SH-SY5Y (cell line): ENCODE results near the gene SHROOM4.

Experiments
- GATA2 ChIP-seq: IDR thresholded peaks from 2 replicates; pipeline ENCODE4 v1.6.1; 2011; ENCODE audit warnings: mild to moderate bottlenecking, low read depth, low read length
- GATA3 ChIP-seq: IDR thresholded peaks from 2 replicates; pipeline ENCODE4 v1.6.1; 2011; ENCODE audit warnings: low read depth, mild to moderate bottlenecking, low read length, moderate library complexity

The SHROOM4 gene

DNA sequence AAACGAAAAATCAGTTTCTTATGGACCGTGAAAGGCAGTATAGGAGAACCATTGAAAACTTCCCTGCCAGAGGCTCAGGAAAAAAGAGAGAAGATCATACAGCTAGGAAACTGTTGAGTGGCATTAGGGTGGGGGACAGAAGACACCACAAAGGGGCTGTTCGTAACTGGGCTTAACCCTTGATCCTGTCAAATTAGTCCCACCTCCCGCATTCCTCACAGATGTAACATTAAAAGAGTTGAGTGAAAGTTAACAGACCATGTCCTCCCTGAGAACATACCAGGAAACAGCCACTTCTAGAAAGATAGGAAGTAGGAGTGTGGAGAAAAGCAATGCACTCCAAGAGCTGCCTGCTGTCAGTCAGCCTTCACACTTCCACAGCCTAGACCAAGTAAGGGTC lies 8.7 kb downstream of the SHROOM4 start:
- TF ChIP-seq GATA3 (no peak), GATA2 (no peak)

DNA sequence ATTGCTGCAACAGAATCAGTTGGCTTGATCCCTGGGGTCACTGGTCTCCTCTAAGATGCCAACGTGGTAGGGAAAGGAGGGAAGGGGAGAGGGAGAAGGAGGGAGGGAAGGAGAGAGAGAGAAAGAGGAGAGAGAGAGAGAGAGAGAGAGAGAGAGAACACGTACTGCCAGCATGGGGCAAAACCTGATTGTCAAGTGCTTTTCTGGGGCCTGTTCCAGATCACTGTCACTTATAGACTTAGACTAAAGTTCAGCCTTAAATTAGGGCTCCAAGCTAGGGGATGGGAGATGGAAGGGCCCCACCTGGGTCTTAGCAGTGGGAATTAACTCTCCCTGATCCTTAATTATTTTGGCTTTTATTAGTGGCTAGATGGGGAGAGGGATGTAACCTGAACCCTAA lies 12.9 kb downstream of the SHROOM4 start:
- TF ChIP-seq GATA3 (no peak), GATA2 (no peak)

DNA sequence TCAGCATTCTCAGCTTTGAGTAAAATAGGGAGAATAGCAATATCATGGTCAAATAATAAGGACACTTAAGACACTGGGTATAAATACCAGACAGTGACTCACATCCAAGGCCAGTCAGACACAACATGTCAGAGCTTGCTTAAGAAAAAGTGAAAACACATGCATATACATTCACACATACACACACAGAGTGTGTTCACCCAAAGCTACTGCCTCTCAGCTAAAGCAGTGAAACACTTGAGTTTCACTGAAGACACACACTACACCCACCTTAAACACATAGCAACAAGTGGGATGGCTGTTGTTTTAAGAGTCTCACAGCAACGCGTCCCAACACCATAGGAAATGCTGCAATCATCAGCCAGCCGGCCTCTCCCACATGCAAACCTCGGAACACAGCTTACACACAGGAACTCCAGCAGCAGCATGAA lies 14.4 kb downstream of the SHROOM4 start:
- TF ChIP-seq GATA3 = no peak
- TF ChIP-seq GATA2 = no peak

DNA sequence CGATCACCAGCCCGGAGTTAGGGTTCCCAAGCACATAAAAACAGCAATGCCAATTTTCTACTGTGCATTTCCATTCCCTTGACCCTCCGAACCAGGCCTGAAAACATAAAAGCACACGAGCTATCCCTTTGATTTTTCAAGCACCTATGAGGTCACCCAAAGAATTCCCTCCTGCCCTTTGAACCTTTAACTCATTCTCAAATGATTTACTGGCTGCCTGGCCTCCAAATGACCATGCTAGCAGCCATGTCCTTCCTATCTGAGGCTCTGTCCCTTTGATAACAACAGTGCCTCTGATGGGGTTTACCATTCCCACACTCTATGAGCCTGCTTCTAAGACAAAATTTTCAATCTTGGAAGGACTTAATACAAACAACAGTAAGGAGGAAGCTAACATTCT lies 15.2 kb downstream of the SHROOM4 start:
- TF ChIP-seq GATA3 = no peak
- TF ChIP-seq GATA2 = no peak

DNA sequence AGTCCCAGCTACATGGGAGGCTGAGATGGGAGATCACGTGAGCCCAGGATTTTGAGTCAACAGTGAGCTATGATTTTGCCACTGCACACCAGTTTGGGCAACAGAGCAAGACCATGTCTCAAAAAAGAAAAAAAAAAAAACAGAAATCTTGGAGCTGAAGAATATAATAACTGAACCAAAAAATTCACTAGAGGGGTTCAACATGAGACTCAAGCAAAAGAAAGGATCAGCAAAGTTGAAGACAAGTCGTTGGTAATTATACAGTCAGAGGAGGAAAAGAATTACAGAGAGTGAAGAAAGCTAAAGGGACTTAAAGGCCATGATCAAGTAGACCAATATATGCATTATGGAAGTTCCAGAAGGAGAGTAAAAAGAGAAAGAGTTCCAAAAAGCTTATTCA lies 26.9 kb downstream of the SHROOM4 start:
- no peak for TF ChIP-seq GATA3
- TF ChIP-seq GATA2 = no peak

DNA sequence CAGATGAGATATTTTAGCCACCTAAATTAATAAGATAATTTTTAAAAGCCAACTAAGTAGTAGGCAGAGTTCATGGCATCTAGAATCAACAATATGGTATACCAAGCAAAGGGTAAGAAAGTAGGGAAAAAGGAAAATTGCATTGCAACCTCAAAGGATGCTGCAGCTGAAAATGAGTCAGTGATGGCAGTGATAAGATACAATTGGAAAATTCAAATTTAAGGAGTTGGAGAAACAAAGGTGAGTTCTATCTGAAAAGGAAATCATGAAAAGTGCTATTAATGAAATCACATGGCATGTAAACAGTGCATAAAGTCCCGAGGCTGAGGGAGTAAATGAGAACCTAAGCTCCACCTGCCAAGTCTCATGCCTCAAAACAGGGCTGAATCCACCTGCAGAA lies 33.9 kb downstream of the SHROOM4 start:
- TF ChIP-seq GATA2 (no peak), GATA3 (no peak)

DNA sequence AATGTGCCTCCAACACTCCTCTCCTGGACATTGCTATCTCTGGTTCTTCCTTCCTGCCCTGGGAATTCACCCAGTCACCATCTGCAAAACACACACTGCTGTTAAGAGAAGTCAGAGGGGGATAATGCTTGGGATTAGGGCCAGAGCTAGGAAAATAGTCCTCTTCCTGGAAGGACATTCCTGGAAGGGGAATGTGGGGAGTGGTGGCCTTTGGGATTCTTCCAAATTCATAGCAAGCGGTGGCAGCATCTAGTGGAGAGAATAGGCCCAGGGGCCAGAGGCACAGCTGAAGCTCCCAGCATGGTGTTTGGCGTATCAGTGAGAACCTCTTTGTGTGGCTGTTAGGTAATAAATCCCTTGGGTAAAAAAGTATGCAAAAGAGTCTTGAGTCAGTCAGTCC lies 34.3 kb downstream of the SHROOM4 start:
- TF ChIP-seq GATA3 = no peak
- no peak for TF ChIP-seq GATA2

DNA sequence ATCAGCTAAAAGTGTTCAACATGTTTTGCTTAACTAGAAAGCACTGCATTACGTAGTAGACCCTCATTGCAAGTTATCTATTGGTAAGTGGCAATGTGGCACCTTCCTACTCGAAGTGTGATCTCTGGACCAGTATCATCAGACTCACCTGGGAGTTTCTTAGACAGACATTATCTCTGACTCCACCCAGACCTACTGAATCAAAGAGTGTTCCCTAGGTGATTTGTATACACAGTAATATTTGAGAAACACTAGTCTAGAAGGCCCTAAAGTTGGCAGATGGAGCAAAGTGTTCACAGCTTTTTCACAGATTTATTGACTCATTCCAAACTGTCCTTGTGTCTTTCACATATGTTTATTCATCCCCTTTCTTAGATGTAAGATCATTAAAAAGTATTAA lies 35.7 kb downstream of the SHROOM4 start:
- TF ChIP-seq GATA3 = no peak
- no peak for TF ChIP-seq GATA2

DNA sequence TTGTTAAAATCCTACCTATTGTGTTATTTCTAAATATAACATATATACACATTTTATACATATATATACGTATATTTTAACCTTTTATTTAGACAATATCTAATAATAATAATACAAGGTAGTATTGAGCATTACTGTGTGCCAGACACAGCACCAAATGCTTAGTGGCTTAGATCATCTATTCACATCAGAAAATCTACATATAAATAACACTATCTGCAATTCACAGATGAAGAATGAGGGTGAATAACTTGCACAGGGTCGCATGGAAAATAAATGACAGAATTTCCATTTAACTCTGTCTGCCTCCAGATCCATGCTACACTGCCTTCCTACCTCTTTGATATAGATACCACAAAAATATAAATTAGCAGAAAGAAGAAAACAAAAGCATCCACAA lies 37.7 kb downstream of the SHROOM4 start:
- TF ChIP-seq GATA2 (no peak), GATA3 (no peak)

DNA sequence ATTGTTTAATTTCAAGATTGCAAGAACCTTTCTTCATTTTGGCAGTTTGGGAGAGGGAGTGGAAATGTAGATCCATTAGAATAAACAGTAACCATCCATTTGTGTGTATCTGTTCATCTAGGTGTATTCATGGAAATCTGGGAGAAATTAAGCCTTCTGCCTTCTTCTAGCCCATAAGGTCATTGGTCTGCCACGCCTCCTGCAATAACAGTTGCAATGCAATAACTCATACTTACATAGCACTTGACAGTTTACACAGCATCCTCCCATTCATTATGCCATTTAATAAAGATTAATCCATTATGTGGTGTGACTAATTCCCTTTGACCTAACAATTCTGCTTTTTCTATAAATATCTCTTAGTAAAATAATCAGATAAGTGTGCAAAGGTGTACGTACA lies 42.6 kb downstream of the SHROOM4 start:
- TF ChIP-seq GATA3 (no peak), GATA2 (no peak)

DNA sequence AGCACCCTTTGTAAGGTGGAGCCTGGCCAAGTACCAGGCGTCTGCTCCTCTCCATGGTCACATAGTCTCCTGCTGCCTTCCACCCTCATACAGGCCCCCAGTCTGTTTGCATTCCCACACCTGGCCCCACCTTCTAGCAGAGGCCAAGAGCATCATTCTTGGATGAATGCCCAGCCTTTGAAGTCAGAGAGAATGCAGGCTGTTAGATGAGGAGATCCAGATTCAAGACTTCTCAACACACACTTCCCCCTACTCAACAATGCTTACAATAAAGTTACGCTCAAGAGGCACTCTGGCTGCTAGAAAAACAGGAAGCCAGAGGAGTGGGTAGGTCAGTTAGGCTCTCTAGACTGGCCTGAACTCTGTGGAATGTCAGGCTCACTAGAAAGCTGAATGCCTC lies 43.3 kb downstream of the SHROOM4 start:
- TF ChIP-seq GATA2 (no peak), GATA3 (no peak)

DNA sequence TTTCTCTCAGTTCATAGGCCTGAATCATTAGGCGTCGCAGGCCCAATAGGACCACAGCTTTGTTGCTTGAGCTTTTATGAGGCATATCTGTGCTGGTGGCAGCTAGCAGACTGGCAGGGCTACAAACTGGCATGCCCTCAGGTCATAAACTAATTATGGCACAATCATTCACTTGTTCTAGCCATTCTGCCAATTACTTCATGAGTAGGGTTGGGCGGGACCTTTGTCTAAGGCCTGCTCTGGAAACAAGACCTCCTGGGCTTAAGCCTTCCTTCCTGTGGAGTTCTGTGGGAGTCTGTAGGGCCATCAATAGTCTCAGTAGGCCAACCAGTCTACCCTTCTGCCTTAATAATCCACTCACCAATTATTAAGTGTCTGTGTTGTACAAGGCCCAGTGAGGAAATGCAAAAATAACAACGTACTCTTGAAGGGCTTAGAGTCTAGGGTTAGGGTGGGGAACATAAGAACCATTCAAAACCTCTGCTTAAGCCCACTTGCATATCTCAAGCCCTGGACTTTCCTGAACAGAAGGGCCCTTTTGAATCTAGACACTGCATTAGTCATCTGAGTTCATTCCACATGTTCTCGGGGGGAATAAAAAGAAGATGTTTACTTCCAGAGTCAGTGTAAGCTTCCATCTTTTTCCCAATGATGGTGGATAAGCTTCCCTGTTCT lies 44.5 kb downstream of the SHROOM4 start:
- TF ChIP-seq GATA3 (no peak), GATA2 (no peak)

DNA sequence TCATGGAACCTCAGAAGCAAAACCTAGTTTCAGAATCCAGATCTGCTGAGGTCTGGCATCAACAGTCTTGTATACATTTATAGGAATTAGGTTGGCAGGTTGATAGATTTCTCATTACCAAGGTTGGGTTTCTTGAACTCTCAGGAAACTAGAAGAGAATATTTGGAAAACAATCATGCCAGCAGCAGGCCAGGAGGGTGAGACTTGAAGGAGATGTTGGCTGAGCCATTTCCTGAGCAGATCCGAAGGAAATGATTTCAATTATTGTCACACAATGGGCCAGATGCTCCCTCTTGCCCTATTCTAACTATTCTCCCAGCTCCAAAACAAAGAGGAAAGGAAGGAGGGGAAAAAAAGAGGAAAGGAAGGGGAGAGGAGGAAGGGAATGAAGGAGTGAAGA lies 45.2 kb downstream of the SHROOM4 start:
- no peak for TF ChIP-seq GATA3

DNA sequence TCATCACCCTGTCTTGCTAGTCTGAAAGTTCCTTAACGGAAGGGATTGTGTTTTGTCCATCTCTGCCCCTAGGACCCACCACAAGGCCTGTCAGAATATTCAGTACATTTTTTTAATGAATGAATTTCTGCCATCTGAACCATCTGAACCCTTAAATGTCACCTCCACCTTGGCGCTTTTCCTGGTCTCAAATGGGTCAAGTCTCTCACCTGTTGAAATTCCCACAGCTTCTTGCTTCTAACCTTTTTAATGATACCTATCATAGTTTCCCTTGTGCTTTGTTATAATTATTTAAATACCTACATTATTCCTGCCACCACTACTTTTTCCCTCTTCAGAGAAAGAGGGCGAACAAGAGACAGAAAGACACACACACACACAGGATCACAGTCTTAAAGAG lies 48.0 kb downstream of the SHROOM4 start:
- TF ChIP-seq GATA3 = no peak
- no peak for TF ChIP-seq GATA2

DNA sequence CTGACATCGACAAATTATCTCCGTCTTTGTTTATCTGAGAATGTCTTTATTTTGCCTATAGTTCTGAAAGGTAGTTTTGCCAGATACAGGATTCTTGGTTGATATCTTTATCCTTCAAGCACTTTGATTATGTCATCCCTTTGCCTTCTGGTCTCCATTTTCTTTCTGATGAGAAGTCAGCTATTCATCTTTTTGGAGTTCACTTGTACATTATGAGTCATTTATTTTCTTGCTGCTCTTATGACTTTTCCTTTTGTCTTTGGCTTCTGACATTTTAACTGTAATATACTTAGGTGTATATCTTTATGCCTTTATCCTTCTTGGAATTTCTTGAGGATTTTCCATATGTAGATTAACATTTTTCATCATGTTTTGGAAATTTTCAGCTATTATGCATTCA lies 51.4 kb downstream of the SHROOM4 start:
- TF ChIP-seq GATA2 (no peak), GATA3 (no peak)

DNA sequence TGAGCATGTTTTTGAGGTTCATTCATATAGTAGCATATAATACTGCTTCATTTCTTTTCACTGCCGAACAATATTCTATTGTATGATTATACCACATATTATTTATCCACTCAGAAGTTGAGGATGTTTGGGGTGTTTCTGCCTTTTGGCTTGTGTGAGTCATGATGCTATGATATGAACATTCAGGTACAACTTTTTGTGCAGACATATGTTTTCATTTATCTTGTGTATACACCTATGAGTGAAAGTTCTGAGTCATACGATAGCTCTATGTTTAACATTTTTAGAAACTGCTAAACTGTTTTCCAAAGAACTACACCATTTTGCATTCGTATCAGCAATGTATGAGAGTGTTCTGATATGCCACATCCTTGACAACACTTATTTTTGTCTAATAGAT lies 57.7 kb downstream of the SHROOM4 start:
- TF ChIP-seq GATA3 = no peak
- TF ChIP-seq GATA2 = no peak
